ENCODE data around the gene NODAL. TPM values are rescaled to one million over a fixed set of nuclear protein-coding genes. Genes with fewer than 3 reads are reported as not detected.
A peak's percentile ranks its signal among the peaks of the same experiment; 100 is the strongest.
"Not testable (repeated sequence)": the region's sequence is repeated elsewhere in the genome, so short reads cannot be mapped to it uniquely, and the experiment has no call there.

NODAL gene
- total RNA-seq: not detected
- total RNA-seq (2013): 0.09 TPM
- total RNA-seq: 0 to 0.22 (median 0) reads per million in 29 experiments

DNA sequence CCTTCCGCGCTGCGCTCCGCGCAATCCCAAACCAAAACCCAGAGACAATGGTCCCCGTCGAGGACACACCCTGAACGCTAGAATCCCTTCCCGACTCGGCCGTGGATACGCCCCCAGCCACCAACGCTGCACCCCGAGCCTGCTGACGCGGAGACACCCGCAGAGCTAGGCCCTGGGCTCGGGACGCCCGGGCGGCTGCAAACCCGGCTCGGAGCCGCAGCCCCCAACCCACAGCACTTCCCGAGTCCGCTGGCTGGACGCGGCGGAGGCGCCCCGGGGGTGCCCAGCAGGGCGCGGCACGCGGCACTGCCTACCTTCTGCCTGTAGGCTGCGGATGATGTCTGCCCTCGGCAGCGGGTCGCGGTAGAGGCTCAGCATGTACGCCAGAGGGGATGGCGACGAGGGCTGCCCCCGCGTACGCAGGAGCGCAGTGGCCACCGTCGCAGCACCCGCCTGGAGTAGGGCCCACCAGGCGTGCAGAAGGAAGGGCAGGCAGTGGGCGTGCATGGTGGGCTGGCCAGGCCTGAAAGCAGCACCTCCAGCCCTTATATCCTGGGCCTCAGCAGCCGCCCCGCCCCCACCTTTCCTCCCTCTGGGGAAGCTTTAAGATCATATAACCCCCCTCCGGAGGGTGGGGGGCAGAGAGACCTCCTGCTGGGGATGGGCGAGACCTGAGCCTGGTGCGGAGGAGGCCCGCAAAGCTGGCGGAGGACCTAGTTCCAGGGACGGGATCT is at the start of gene NODAL:
Gene NODAL (minus strand): TSS at position 521 of the 734 bp plus-strand sequence. CDS start 14 bp downstream, at position 507.
- DNase-seq (peak in 4 of 35 experiments; percentile 11 to 23 (median 17)), ATAC-seq (replicated peaks in 1 of 4) (peak; percentile 62 to 75 (median 67))
- H3K4me3 ChIP-seq (ENCODE audit: control insufficient read depth in 1 of 2, extremely low read depth in 1 of 2, low read length in 1 of 2): peak within 1 kb of the TSS; percentile 0 to 73
- H3K36me3 ChIP-seq (ENCODE audit: control insufficient read depth in 2 of 2, extremely low read depth in 1 of 2, insufficient read depth in 1 of 2, low read length in 1 of 2): no peaks in the 10 kb centered on the region
- H3K27ac ChIP-seq (ENCODE audit: low read length): no peak within 1 kb of the TSS
- 7% methylated on average over 49 of the region's 60 CpGs for WGBS (ENCODE audit: insufficient coverage)
- Mint-ChIP-seq H3K36me3 (no peaks in the 10 kb centered on the region), H3K27me3 (peaks cover 19 to 37% of the 10 kb centered on the region in 2 donors), H3K4me1 (peaks cover 15 to 19% (median 18%) of the 10 kb centered on the region in 3 donors), H3K9me3 (no peaks in the 10 kb centered on the region), H3K4me3 (peak within 1 kb of the TSS; percentile 67 to 76 (median 73)), H3K27ac (no peak within 1 kb of the TSS)
- H3K4me1 ChIP-seq (ENCODE audit: control insufficient read depth in 1 of 2, extremely low read depth in 1 of 2, insufficient read depth in 2 of 2, low read length in 2 of 2): peaks cover 2 to 24% of the 10 kb centered on the region in 2 experiments
- POLR2A ChIA-PET: interaction anchor here in 1 of 2 donors (0.6 kb wide), 1 partner anchor 14 kb away, joined by 3 read pairs; no protein-coding TSS in a partner anchor
- H3K27me3 ChIP-seq (replicated peaks in 1 of 2; ENCODE audit: control insufficient read depth in 2 of 2, extremely low read depth in 1 of 2, insufficient read depth in 2 of 2, low read length in 1 of 2): peaks cover 15 to 56% of the 10 kb centered on the region in 2 experiments
- no peaks in the 10 kb centered on the region for H3K9me3 ChIP-seq
- CTCF ChIA-PET: no interaction called here

- POLR2A ChIA-PET: no interaction called here
- no peak for ATAC-seq (replicated peaks in 1 of 4)
- Mint-ChIP-seq H3K27ac (no peak overlapping the region), H3K4me1 (peaks cover 16 to 20% (median 20%) of the 10 kb centered on the region in 3 donors), H3K36me3 (no peaks in the 10 kb centered on the region), H3K9me3 (no peaks in the 10 kb centered on the region), H3K4me3 (no peak overlapping the region), H3K27me3 (peaks cover 0 to 6% of the 10 kb centered on the region in 2 donors)
- Histone ChIP-seq H3K36me3 (ENCODE audit: control insufficient read depth in 2 of 2, extremely low read depth in 1 of 2, insufficient read depth in 1 of 2, low read length in 1 of 2) (no peaks in the 10 kb centered on the region), H3K27me3 (replicated peaks in 1 of 2; ENCODE audit: control insufficient read depth in 2 of 2, extremely low read depth in 1 of 2, insufficient read depth in 2 of 2, low read length in 1 of 2) (peaks cover 0 to 22% of the 10 kb centered on the region in 2 experiments), H3K4me3 (ENCODE audit: control insufficient read depth in 1 of 2, extremely low read depth in 1 of 2, low read length in 1 of 2) (no peak overlapping the region), H3K4me1 (ENCODE audit: control insufficient read depth in 1 of 2, extremely low read depth in 1 of 2, insufficient read depth in 2 of 2, low read length in 2 of 2) (peaks cover 10 to 14% of the 10 kb centered on the region in 2 experiments), H3K27ac (ENCODE audit: low read length) (no peak overlapping the region), H3K9me3 (no peaks in the 10 kb centered on the region)
- WGBS (ENCODE audit: insufficient coverage): 76% methylated on average over 2 of the region's 4 CpGs
- DNase-seq: no peak
- CTCF ChIA-PET: no interaction called here
These were observed 48.7 kb upstream of the NODAL start for GRCh38 chr10:70490142-70490541.

DNA sequence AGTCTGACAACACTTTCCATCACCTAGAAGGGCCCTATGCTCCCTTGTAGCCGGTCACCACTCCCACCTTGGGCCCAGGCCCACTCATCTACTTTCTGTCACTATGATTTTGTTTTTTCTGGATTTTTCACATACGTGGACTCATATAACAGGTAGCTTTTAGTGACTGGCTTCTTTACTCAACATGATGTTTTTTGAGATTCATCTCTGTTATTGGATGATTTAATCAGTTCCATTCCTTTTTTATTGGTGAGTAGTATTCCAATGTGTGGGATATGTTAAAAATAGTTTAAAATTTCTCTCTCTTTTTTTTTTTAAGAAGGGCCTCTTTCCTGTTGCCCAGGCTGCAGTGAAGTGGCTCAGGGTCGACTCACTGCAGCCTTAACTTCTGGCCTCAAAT is 46.3 kb upstream of the NODAL start:
- DNase-seq: no peak
- Histone ChIP-seq H3K27me3 (replicated peaks in 1 of 2; ENCODE audit: control insufficient read depth in 2 of 2, extremely low read depth in 1 of 2, insufficient read depth in 2 of 2, low read length in 1 of 2) (peaks cover 0 to 10% of the 10 kb centered on the region in 2 experiments), H3K4me1 (ENCODE audit: control insufficient read depth in 1 of 2, extremely low read depth in 1 of 2, insufficient read depth in 2 of 2, low read length in 2 of 2) (peaks cover 0 to under 1% of the 10 kb centered on the region in 2 experiments), H3K36me3 (ENCODE audit: control insufficient read depth in 2 of 2, extremely low read depth in 1 of 2, insufficient read depth in 1 of 2, low read length in 1 of 2) (no peaks in the 10 kb centered on the region), H3K4me3 (ENCODE audit: control insufficient read depth in 1 of 2, extremely low read depth in 1 of 2, low read length in 1 of 2) (no peak overlapping the region), H3K9me3 (no peaks in the 10 kb centered on the region), H3K27ac (ENCODE audit: low read length) (no peak overlapping the region)
- ChIA-PET CTCF (no interaction called here), POLR2A (no interaction called here)
- no peaks in the 10 kb centered on the region for H3K27me3 Mint-ChIP-seq
- no peaks in the 10 kb centered on the region for H3K36me3 Mint-ChIP-seq
- no CpG with 5 or more reads among the region's 3 CpGs for WGBS (ENCODE audit: insufficient coverage)
- no peak overlapping the region for H3K4me3 Mint-ChIP-seq
- no peak overlapping the region for H3K27ac Mint-ChIP-seq
- no peaks in the 10 kb centered on the region for H3K9me3 Mint-ChIP-seq
- no peaks in the 10 kb centered on the region for H3K4me1 Mint-ChIP-seq
- ATAC-seq (replicated peaks in 1 of 4): no peak

GRCh38 chr10:70483872-70484271 is 42.4 kb upstream of the NODAL start:
- H3K4me1 Mint-ChIP-seq: peaks cover 19 to 27% (median 21%) of the 10 kb centered on the region in 3 donors
- H3K4me3 ChIP-seq (ENCODE audit: control insufficient read depth in 1 of 2, extremely low read depth in 1 of 2, low read length in 1 of 2); H3K27ac Mint-ChIP-seq; POLR2A ChIA-PET; H3K27me3 Mint-ChIP-seq; DNase-seq; ATAC-seq (replicated peaks in 1 of 4); H3K4me3 Mint-ChIP-seq; H3K36me3 ChIP-seq (ENCODE audit: control insufficient read depth in 2 of 2, extremely low read depth in 1 of 2, insufficient read depth in 1 of 2, low read length in 1 of 2); H3K9me3 ChIP-seq; H3K36me3 Mint-ChIP-seq; H3K9me3 Mint-ChIP-seq; H3K27ac ChIP-seq (ENCODE audit: low read length): not testable (repeated sequence)
- H3K27me3 ChIP-seq (replicated peaks in 1 of 2; ENCODE audit: control insufficient read depth in 2 of 2, extremely low read depth in 1 of 2, insufficient read depth in 2 of 2, low read length in 1 of 2): peaks cover 0 to 38% of the 10 kb centered on the region in 2 experiments
- CTCF ChIA-PET: interaction anchor here in 1 of 2 donors (0.7 kb wide), 1 partner anchor 451 kb away, joined by 5 read pairs; no protein-coding TSS in a partner anchor
- WGBS (ENCODE audit: insufficient coverage): 92% methylated on average over 2 of the region's 6 CpGs
- H3K4me1 ChIP-seq (ENCODE audit: control insufficient read depth in 1 of 2, extremely low read depth in 1 of 2, insufficient read depth in 2 of 2, low read length in 2 of 2): peaks cover 20 to 23% of the 10 kb centered on the region in 2 experiments

GRCh38 chr10:70482982-70483760 is 41.7 kb upstream of the NODAL start:
- H3K4me1 ChIP-seq (ENCODE audit: control insufficient read depth in 1 of 2, extremely low read depth in 1 of 2, insufficient read depth in 2 of 2, low read length in 2 of 2): peaks cover 22 to 27% of the 10 kb centered on the region in 2 experiments
- WGBS (ENCODE audit: insufficient coverage): 82% methylated on average over 5 of the region's 8 CpGs
- Mint-ChIP-seq H3K4me3 (no peak overlapping the region), H3K27ac (no peak overlapping the region), H3K36me3 (no peaks in the 10 kb centered on the region), H3K9me3 (no peaks in the 10 kb centered on the region), H3K4me1 (peaks cover 19 to 27% (median 21%) of the 10 kb centered on the region in 3 donors), H3K27me3 (no peaks in the 10 kb centered on the region)
- no peaks in the 10 kb centered on the region for H3K36me3 ChIP-seq (ENCODE audit: control insufficient read depth in 2 of 2, extremely low read depth in 1 of 2, insufficient read depth in 1 of 2, low read length in 1 of 2)
- ATAC-seq (replicated peaks in 1 of 4) (no peak), DNase-seq (no peak)
- peaks cover 0 to 35% of the 10 kb centered on the region in 2 experiments for H3K27me3 ChIP-seq (replicated peaks in 1 of 2; ENCODE audit: control insufficient read depth in 2 of 2, extremely low read depth in 1 of 2, insufficient read depth in 2 of 2, low read length in 1 of 2)
- POLR2A ChIA-PET: no interaction called here
- H3K4me3 ChIP-seq (ENCODE audit: control insufficient read depth in 1 of 2, extremely low read depth in 1 of 2, low read length in 1 of 2): no peak overlapping the region
- CTCF ChIA-PET: no interaction called here
- no peaks in the 10 kb centered on the region for H3K9me3 ChIP-seq
- H3K27ac ChIP-seq (ENCODE audit: low read length): no peak overlapping the region

GRCh38 chr10:70481831-70482530 is 40.5 kb upstream of the NODAL start:
- H3K4me1 ChIP-seq (ENCODE audit: control insufficient read depth in 1 of 2, extremely low read depth in 1 of 2, insufficient read depth in 2 of 2, low read length in 2 of 2): peaks cover 30 to 39% of the 10 kb centered on the region in 2 experiments
- peaks cover 28 to 36% (median 30%) of the 10 kb centered on the region in 3 donors for H3K4me1 Mint-ChIP-seq
- H3K27me3 Mint-ChIP-seq: no peaks in the 10 kb centered on the region
- no peak for DNase-seq
- no peak overlapping the region for H3K27ac Mint-ChIP-seq
- H3K27ac ChIP-seq (ENCODE audit: low read length): no peak overlapping the region
- peaks cover 0 to 35% of the 10 kb centered on the region in 2 experiments for H3K27me3 ChIP-seq (replicated peaks in 1 of 2; ENCODE audit: control insufficient read depth in 2 of 2, extremely low read depth in 1 of 2, insufficient read depth in 2 of 2, low read length in 1 of 2)
- 88% methylated on average over 5 of the region's 7 CpGs for WGBS (ENCODE audit: insufficient coverage)
- H3K36me3 Mint-ChIP-seq: no peaks in the 10 kb centered on the region
- CTCF ChIA-PET: no interaction called here
- no peak for ATAC-seq (replicated peaks in 1 of 4)
- no peaks in the 10 kb centered on the region for H3K36me3 ChIP-seq (ENCODE audit: control insufficient read depth in 2 of 2, extremely low read depth in 1 of 2, insufficient read depth in 1 of 2, low read length in 1 of 2)
- POLR2A ChIA-PET: no interaction called here
- H3K9me3 ChIP-seq: no peaks in the 10 kb centered on the region
- H3K9me3 Mint-ChIP-seq: no peaks in the 10 kb centered on the region
- peak overlapping the region in 1 of 3 donors; percentile 42 for H3K4me3 Mint-ChIP-seq
- H3K4me3 ChIP-seq (ENCODE audit: control insufficient read depth in 1 of 2, extremely low read depth in 1 of 2, low read length in 1 of 2): no peak overlapping the region

All from T-cell (primary cell).